SK-N-SH (cell line): Measurements from ENCODE around the gene EFHB. TPM values are rescaled to one million over a fixed set of nuclear protein-coding genes. Genes with fewer than 3 reads are reported as not detected.

ENCODE experiments used
- CTCF ChIA-PET: fragments of 300-600, 350-600 bp; formaldehyde crosslinking; extraction: SDS; loops from one replicate; lab custom pipeline; 2021; lab: Yijun Ruan, JAX
- POLR2A ChIA-PET: fragments of 350-600 bp; sonication (Branson Sonifier 250); formaldehyde crosslinking; extraction: SDS; loops from one replicate; lab custom pipeline; 2020; ENCODE audit warnings: antibody characterized with exemption, inconsistent platforms; lab: Yijun Ruan, JAX
- DNase-seq: peaks from one replicate; pipeline ENCODE4 v3.0.0; 2012
- H2AFZ ChIP-seq: fragments of 200-600 bp; sonication (generic); 2 replicates; pipeline ENCODE4 v1.8.1; 2016; ENCODE audit warnings: antibody characterized with exemption, mild to moderate bottlenecking, low read depth
- H3F3A ChIP-seq: fragments of 200-600 bp; sonication (generic); replicated peaks from 2 replicates; pipeline ENCODE3; 2016; ENCODE audit warnings: antibody characterized with exemption, mild to moderate bottlenecking; ENCODE audit not compliant: insufficient read depth
- H3K27ac ChIP-seq, 2 experiments: fragments of 200-500 bp in 1 of 2; fragments of 200-600 bp in 1 of 2; sonication (Bioruptor generic) in 1 of 2; sonication (generic), shearing (Covaris generic) in 1 of 2; 2 replicates each; pipeline versions ENCODE4 v1.5.1 to v1.6.1; 2014 to 2016; ENCODE audit warnings: low read depth in 2 of 2, inconsistent platforms in 1 of 2, low read length in 1 of 2, mild to moderate bottlenecking in 1 of 2, mixed read lengths in 1 of 2
- H3K27me3 ChIP-seq: fragments of 200-600 bp; sonication (generic), shearing (Covaris generic); 2 replicates; pipeline ENCODE4 v1.6.1; 2016; ENCODE audit warnings: mixed run types; ENCODE audit not compliant: insufficient read depth
- H3K36me3 ChIP-seq, 2 experiments: fragments of 200-500 bp in 1 of 2; fragments of 200-600 bp in 1 of 2; sonication (Bioruptor generic) in 1 of 2; sonication (generic) in 1 of 2; replicated peaks in 1 of 2; 2 replicates each; pipeline versions ENCODE3 to v1.5.1; 2014 to 2016; ENCODE audit warnings: low read length in 1 of 2, mild to moderate bottlenecking in 1 of 2; ENCODE audit not compliant: insufficient read depth in 2 of 2, control insufficient read depth in 1 of 2
- H3K4me1 ChIP-seq, 2 experiments: fragments of 200-500 bp in 1 of 2; fragments of 200-600 bp in 1 of 2; sonication (Bioruptor generic) in 1 of 2; sonication (generic), shearing (Covaris generic) in 1 of 2; 2 replicates each; pipeline versions ENCODE4 v1.5.1 to v1.6.1; 2014 to 2016; ENCODE audit warnings: low read depth in 1 of 2, low read length in 1 of 2, mixed run types in 1 of 2; ENCODE audit not compliant: insufficient read depth in 2 of 2, control insufficient read depth in 1 of 2
- H3K4me2 ChIP-seq: fragments of 200-600 bp; sonication (generic), shearing (Covaris generic); 2 replicates; pipeline ENCODE4 v1.6.1; 2017; ENCODE audit warnings: mixed run types
- H3K4me3 ChIP-seq, 2 experiments: fragments of 200-500 bp in 1 of 2; fragments of 200-600 bp in 1 of 2; sonication (Bioruptor generic) in 1 of 2; sonication (generic), shearing (Covaris generic) in 1 of 2; 2 replicates each; pipeline versions ENCODE4 v1.5.1 to v1.8.1; 2014 to 2016; ENCODE audit warnings: low read depth in 2 of 2, inconsistent platforms in 1 of 2, low read length in 1 of 2, mild to moderate bottlenecking in 1 of 2, mixed read lengths in 1 of 2, moderate library complexity in 1 of 2
- H3K79me2 ChIP-seq: fragments of 200-600 bp; sonication (generic); 2 replicates; pipeline ENCODE4 v1.8.1; 2017; ENCODE audit warnings: mild to moderate bottlenecking; ENCODE audit not compliant: insufficient read depth
- H3K9ac ChIP-seq: fragments of 200-600 bp; sonication (generic); 2 replicates; pipeline ENCODE4 v1.6.1; 2017; ENCODE audit warnings: mixed run types
- H3K9me2 ChIP-seq: fragments of 200-600 bp; sonication (generic); 2 replicates; pipeline ENCODE4 v1.6.1; 2017; ENCODE audit warnings: mixed run types
- H3K9me3 ChIP-seq: fragments of 200-600 bp; sonication (generic); 2 replicates; pipeline ENCODE4 v1.6.1; 2017; ENCODE audit warnings: mixed run types, mild to moderate bottlenecking, moderate library complexity
- H4K20me1 ChIP-seq: fragments of 200-600 bp; sonication (generic); 2 replicates; pipeline ENCODE4 v1.6.1; 2017; ENCODE audit warnings: mild to moderate bottlenecking, mixed run types; ENCODE audit not compliant: insufficient read depth
- ELF1 ChIP-seq: IDR thresholded peaks from 2 replicates; pipeline ENCODE4 v1.4.0; 2012
- EP300 ChIP-seq, 2 experiments: IDR thresholded peaks; 2 replicates each; pipeline versions ENCODE4 v1.4.0 to v1.6.1; 2012; ENCODE audit warnings: borderline replicate concordance in 1 of 2, low read depth in 1 of 2, low read length in 1 of 2
- FOXM1 ChIP-seq: IDR thresholded peaks from 2 replicates; pipeline ENCODE4 v1.4.0; 2012; ENCODE audit warnings: low read depth, mild to moderate bottlenecking
- GABPA ChIP-seq: IDR thresholded peaks from 2 replicates; pipeline ENCODE4 v1.4.0; 2012; ENCODE audit warnings: low read depth, mild to moderate bottlenecking
- NFIC ChIP-seq: IDR thresholded peaks from 2 replicates; pipeline ENCODE4 v1.4.0; 2012; ENCODE audit warnings: borderline replicate concordance
- NRF1 ChIP-seq: IDR thresholded peaks from 2 replicates; pipeline ENCODE4 v1.6.1; 2012; ENCODE audit warnings: low read depth, mild to moderate bottlenecking, low read length
- RXRA ChIP-seq: IDR thresholded peaks from 2 replicates; pipeline ENCODE4 v1.4.0; 2012; ENCODE audit warnings: low read depth, mild to moderate bottlenecking, borderline replicate concordance
- TAF1 ChIP-seq: IDR thresholded peaks from 2 replicates; pipeline ENCODE4 v1.6.1; 2012; ENCODE audit warnings: low read depth, mild to moderate bottlenecking, low read length, moderate library complexity, borderline replicate concordance
- TEAD4 ChIP-seq: IDR thresholded peaks from 2 replicates; pipeline ENCODE4 v1.4.0; 2012; ENCODE audit warnings: mild to moderate bottlenecking, borderline replicate concordance; ENCODE audit not compliant: insufficient read depth
- WGBS: methylation state at CpG from one replicate; pipeline ENCODE4 v1.1.6; 2017; ENCODE audit warnings: low lambda C conversion rate; 5-methylcytosine and 5-hydroxymethylcytosine counted together
- polyA plus RNA-seq, 3 experiments: library from polyadenylated mRNA; depleted of rRNA; stranded (reverse); fragments of >200 nt; gene quantifications; 2 replicates each; pipeline ENCODE4 v1.2.3, GENCODE V29; 2012
- TF ChIP-seq, protein P1 (sequence below): fragments of 200-600 bp; sonication (generic); IDR thresholded peaks from 2 replicates; pipeline ENCODE4 v1.6.1; 2017; ENCODE audit warnings: antibody characterized with exemption, mild to moderate bottlenecking, moderate library complexity
- TF ChIP-seq, protein P2 (sequence below): fragments of 150-350 bp; IDR thresholded peaks from 2 replicates; pipeline ENCODE4 v1.6.1; 2017; ENCODE audit warnings: antibody characterized with exemption, low read length, low read depth, borderline replicate concordance
- TF ChIP-seq, protein P3 (sequence below): IDR thresholded peaks from 2 replicates; pipeline ENCODE4 v1.4.0; 2012; ENCODE audit warnings: low read depth, borderline replicate concordance
- TF ChIP-seq, protein P4 (sequence below): fragments of 150-350 bp; IDR thresholded peaks from 2 replicates; pipeline ENCODE4 v1.6.1; 2016; ENCODE audit warnings: mild to moderate bottlenecking, low read depth, low read length

Gene EFHB
- polyA plus RNA-seq, 1 of the 3 experiments (the other 2 are of a cell fraction), result 0.58 TPM

DNA sequence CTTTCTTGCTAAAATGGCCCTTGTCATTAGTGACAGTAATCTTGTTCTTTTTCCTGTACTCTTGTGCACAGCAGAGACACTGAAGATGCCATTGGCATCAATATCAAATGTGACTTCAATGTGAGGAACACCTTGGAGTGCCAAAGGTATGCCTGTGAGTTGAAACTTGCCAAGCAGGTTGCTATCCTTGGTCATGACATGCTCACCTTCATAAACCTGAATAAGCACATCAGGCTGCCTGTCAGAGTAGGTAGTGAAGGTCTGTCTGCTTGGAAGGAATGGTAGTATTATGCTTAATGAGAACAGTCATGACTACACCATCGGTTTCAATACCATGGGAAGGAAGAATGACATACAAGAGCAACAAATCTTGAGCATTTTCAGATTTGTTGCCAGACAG, 6.6 kb upstream of the EFHB start:
- no peaks in the 10 kb centered on the region for H3K4me1 ChIP-seq
- no peaks in the 10 kb centered on the region for H3K9me3 ChIP-seq
- CTCF ChIA-PET, result no interaction called here
- TF ChIP-seq RXRA (no peak), FOXM1 (no peak), GABPA (no peak), TAF1 (no peak), EP300 (IDR thresholded peaks at IDR 0.05; ENCODE audit: borderline replicate concordance in 1 of 2, low read depth in 1 of 2, low read length in 1 of 2) (no peak), NFIC (no peak), ELF1 (no peak), NRF1 (no peak), TEAD4 (no peak)
- TF ChIP-seq, protein P1, sequence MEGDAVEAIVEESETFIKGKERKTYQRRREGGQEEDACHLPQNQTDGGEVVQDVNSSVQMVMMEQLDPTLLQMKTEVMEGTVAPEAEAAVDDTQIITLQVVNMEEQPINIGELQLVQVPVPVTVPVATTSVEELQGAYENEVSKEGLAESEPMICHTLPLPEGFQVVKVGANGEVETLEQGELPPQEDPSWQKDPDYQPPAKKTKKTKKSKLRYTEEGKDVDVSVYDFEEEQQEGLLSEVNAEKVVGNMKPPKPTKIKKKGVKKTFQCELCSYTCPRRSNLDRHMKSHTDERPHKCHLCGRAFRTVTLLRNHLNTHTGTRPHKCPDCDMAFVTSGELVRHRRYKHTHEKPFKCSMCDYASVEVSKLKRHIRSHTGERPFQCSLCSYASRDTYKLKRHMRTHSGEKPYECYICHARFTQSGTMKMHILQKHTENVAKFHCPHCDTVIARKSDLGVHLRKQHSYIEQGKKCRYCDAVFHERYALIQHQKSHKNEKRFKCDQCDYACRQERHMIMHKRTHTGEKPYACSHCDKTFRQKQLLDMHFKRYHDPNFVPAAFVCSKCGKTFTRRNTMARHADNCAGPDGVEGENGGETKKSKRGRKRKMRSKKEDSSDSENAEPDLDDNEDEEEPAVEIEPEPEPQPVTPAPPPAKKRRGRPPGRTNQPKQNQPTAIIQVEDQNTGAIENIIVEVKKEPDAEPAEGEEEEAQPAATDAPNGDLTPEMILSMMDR, result no peak
- TF ChIP-seq, protein P2, sequence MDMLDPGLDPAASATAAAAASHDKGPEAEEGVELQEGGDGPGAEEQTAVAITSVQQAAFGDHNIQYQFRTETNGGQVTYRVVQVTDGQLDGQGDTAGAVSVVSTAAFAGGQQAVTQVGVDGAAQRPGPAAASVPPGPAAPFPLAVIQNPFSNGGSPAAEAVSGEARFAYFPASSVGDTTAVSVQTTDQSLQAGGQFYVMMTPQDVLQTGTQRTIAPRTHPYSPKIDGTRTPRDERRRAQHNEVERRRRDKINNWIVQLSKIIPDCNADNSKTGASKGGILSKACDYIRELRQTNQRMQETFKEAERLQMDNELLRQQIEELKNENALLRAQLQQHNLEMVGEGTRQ, result no peak
- TF ChIP-seq, protein P3, sequence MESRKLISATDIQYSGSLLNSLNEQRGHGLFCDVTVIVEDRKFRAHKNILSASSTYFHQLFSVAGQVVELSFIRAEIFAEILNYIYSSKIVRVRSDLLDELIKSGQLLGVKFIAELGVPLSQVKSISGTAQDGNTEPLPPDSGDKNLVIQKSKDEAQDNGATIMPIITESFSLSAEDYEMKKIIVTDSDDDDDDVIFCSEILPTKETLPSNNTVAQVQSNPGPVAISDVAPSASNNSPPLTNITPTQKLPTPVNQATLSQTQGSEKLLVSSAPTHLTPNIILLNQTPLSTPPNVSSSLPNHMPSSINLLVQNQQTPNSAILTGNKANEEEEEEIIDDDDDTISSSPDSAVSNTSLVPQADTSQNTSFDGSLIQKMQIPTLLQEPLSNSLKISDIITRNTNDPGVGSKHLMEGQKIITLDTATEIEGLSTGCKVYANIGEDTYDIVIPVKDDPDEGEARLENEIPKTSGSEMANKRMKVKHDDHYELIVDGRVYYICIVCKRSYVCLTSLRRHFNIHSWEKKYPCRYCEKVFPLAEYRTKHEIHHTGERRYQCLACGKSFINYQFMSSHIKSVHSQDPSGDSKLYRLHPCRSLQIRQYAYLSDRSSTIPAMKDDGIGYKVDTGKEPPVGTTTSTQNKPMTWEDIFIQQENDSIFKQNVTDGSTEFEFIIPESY, result no peak
- TF ChIP-seq, protein P4, sequence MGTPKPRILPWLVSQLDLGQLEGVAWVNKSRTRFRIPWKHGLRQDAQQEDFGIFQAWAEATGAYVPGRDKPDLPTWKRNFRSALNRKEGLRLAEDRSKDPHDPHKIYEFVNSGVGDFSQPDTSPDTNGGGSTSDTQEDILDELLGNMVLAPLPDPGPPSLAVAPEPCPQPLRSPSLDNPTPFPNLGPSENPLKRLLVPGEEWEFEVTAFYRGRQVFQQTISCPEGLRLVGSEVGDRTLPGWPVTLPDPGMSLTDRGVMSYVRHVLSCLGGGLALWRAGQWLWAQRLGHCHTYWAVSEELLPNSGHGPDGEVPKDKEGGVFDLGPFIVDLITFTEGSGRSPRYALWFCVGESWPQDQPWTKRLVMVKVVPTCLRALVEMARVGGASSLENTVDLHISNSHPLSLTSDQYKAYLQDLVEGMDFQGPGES, result no peak
- no peak overlapping the region for H3K4me2 ChIP-seq
- H3K9me2 ChIP-seq, result no peaks in the 10 kb centered on the region
- H2AFZ ChIP-seq, result no peak overlapping the region
- no peak overlapping the region for H3K9ac ChIP-seq
- H4K20me1 ChIP-seq, result no peaks in the 10 kb centered on the region
- no peaks in the 10 kb centered on the region for H3K79me2 ChIP-seq
- no peak for DNase-seq
- H3K36me3 ChIP-seq, result no peaks in the 10 kb centered on the region
- H3K27ac ChIP-seq, result no peak overlapping the region
- no peaks in the 10 kb centered on the region for H3K27me3 ChIP-seq
- H3K4me3 ChIP-seq, result no peak overlapping the region
- POLR2A ChIA-PET, result no interaction called here
- H3F3A ChIP-seq, result no peaks in the 10 kb centered on the region
- WGBS, result 8% methylated on average over 1 of the region's 1 CpG
